CD14-positive monocyte (primary cell): ENCODE data around the gene RANBP6. TPM values are rescaled to one million over a fixed set of nuclear protein-coding genes. Genes with fewer than 3 reads are reported as not detected.

Source experiments
- DNase-seq, 3 donors: peaks; one replicate each; pipeline ENCODE4 v3.0.0-alpha.2; 2011 to 2022
- H2AFZ ChIP-seq: 2 replicates; pipeline ENCODE4 v1.6.0; 2012; ENCODE audit warnings: mild to moderate bottlenecking, low read depth, low read length, inconsistent platforms; ENCODE audit not compliant: insufficient read depth, poor library complexity, severe bottlenecking
- H3K27ac ChIP-seq, 2 donors: 1 replicate in 1 of 2; 2 replicates in 1 of 2; pipeline ENCODE4 v1.5.1; 2012 to 2013; ENCODE audit warnings: low read length in 2 of 2, control low read depth in 1 of 2, inconsistent platforms in 1 of 2, low read depth in 1 of 2, mild to moderate bottlenecking in 1 of 2
- H3K27me3 ChIP-seq, 2 donors: one replicate each; pipeline versions ENCODE4 v1.6.0 to v1.6.1; 2011 to 2013; ENCODE audit warnings: low read length in 2 of 2; ENCODE audit not compliant: control insufficient read depth in 2 of 2, insufficient read depth in 2 of 2
- H3K36me3 ChIP-seq, 2 donors: replicated peaks in 1 of 2; 1 replicate in 1 of 2; 2 replicates in 1 of 2; pipeline versions ENCODE4 v1.5.1 to v1.6.1; 2012 to 2013; ENCODE audit warnings: low read length in 2 of 2, control low read depth in 1 of 2, inconsistent platforms in 1 of 2, mild to moderate bottlenecking in 1 of 2; ENCODE audit not compliant: insufficient read depth in 2 of 2, control insufficient read depth in 1 of 2
- H3K4me1 ChIP-seq, 2 donors: 1 replicate in 1 of 2; 2 replicates in 1 of 2; pipeline versions ENCODE4 v1.5.1 to v1.6.1; 2012 to 2013; ENCODE audit warnings: low read length in 2 of 2, control low read depth in 1 of 2, inconsistent platforms in 1 of 2, mild to moderate bottlenecking in 1 of 2, moderate library complexity in 1 of 2; ENCODE audit not compliant: insufficient read depth in 2 of 2, control insufficient read depth in 1 of 2
- H3K4me2 ChIP-seq: replicated peaks from 2 replicates; pipeline ENCODE3; 2012; ENCODE audit warnings: low read length, moderate library complexity, mild to moderate bottlenecking; ENCODE audit not compliant: poor library complexity, severe bottlenecking; ENCODE audit errors: extremely low read depth
- H3K4me3 ChIP-seq, 3 experiments: fragments of 200-600 bp in 1 of 3; sonication (generic) in 1 of 3; replicated peaks in 1 of 3; 1 replicate in 2 of 3; 2 replicates in 1 of 3; pipeline ENCODE4 v1.5.1; 2011 to 2013; ENCODE audit warnings: low read length in 3 of 3, mild to moderate bottlenecking in 3 of 3, control low read depth in 2 of 3, low read depth in 2 of 3, inconsistent platforms in 1 of 3, moderate library complexity in 1 of 3
- H3K79me2 ChIP-seq: 2 replicates; pipeline ENCODE4 v1.6.0; 2012; ENCODE audit warnings: mild to moderate bottlenecking, control low read depth, inconsistent platforms, low read length, moderate library complexity; ENCODE audit not compliant: insufficient read depth
- H3K9ac ChIP-seq: 2 replicates; pipeline ENCODE4 v1.6.0; 2017; ENCODE audit warnings: low read length, mild to moderate bottlenecking; ENCODE audit not compliant: insufficient read depth, poor library complexity, severe bottlenecking
- H3K9me3 ChIP-seq, 2 donors: replicated peaks in 1 of 2; 1 replicate in 1 of 2; 2 replicates in 1 of 2; pipeline versions ENCODE4 v1.5.1 to v1.6.1; 2012 to 2013; ENCODE audit warnings: low read length in 2 of 2, control low read depth in 1 of 2; ENCODE audit not compliant: control insufficient read depth in 1 of 2, insufficient read depth in 1 of 2
- H4K20me1 ChIP-seq: 2 replicates; pipeline ENCODE4 v1.6.0; 2012; ENCODE audit warnings: mild to moderate bottlenecking, low read length, control low read depth, moderate library complexity; ENCODE audit not compliant: insufficient read depth
- H3K27ac Mint-ChIP-seq, 7 donors: one replicate each; pipeline ENCODE4 v1.8.0; 2020; ENCODE audit warnings: mild to moderate bottlenecking in 7 of 7, mixed read lengths in 7 of 7, moderate library complexity in 6 of 7, inconsistent platforms in 2 of 7
- H3K27me3 Mint-ChIP-seq, 3 donors: one replicate each; pipeline ENCODE4 v1.8.0; 2021 to 2022; ENCODE audit warnings: low read depth in 3 of 3, mild to moderate bottlenecking in 3 of 3, mixed read lengths in 3 of 3, moderate library complexity in 3 of 3, inconsistent platforms in 1 of 3
- H3K36me3 Mint-ChIP-seq, 2 donors: one replicate each; pipeline ENCODE4 v1.8.0; 2020; ENCODE audit warnings: mixed read lengths in 2 of 2, inconsistent platforms in 1 of 2, mild to moderate bottlenecking in 1 of 2
- H3K4me1 Mint-ChIP-seq: one replicate; pipeline ENCODE4 v1.8.0; 2020; ENCODE audit warnings: mild to moderate bottlenecking, mixed read lengths
- H3K4me3 Mint-ChIP-seq, 2 donors: one replicate each; pipeline ENCODE4 v1.8.0; 2020; ENCODE audit warnings: mild to moderate bottlenecking in 2 of 2, mixed read lengths in 2 of 2, moderate library complexity in 1 of 2
- H3K9me3 Mint-ChIP-seq, 7 donors: one replicate each; pipeline ENCODE4 v1.8.0; 2020 to 2022; ENCODE audit warnings: mixed read lengths in 7 of 7, mild to moderate bottlenecking in 6 of 7, moderate library complexity in 6 of 7, inconsistent platforms in 2 of 7
- CTCF ChIP-seq: fragments of 200-600 bp; IDR thresholded peaks from one replicate; pipeline ENCODE4 v1.8.0; 2022; ENCODE audit warnings: antibody characterized with exemption, mild to moderate bottlenecking
- WGBS: methylation state at CpG from one replicate; pipeline ENCODE4 v1.1.5; 2013; ENCODE audit warnings: missing lambda C conversion rate; ENCODE audit not compliant: insufficient coverage; 5-methylcytosine and 5-hydroxymethylcytosine counted together
- intact Hi-C, 2 donors: fragments of 100-400 bp; cut with micrococcal nuclease; formaldehyde crosslinking; loops; one replicate each; pipeline versions ENCODE4 v1.15.0 to v1.15.1; 2023
- polyA plus RNA-seq, 3 donors: library from polyadenylated mRNA; depleted of rRNA in 1 of 3; unstranded in 2 of 3; stranded (reverse) in 1 of 3; fragments of 300-500 nt in 2 of 3; fragments of >200 nt in 1 of 3; fragmentation: Illumina TruSeq in 2 of 3; gene quantifications; 1 replicate in 2 of 3; 2 replicates in 1 of 3; pipeline ENCODE4 v1.2.3, GENCODE V29; 2012 to 2021

The RANBP6 gene
- polyA plus RNA-seq, 3 donors, result 6.1 to 16.0 (median 15.7) TPM

DNA sequence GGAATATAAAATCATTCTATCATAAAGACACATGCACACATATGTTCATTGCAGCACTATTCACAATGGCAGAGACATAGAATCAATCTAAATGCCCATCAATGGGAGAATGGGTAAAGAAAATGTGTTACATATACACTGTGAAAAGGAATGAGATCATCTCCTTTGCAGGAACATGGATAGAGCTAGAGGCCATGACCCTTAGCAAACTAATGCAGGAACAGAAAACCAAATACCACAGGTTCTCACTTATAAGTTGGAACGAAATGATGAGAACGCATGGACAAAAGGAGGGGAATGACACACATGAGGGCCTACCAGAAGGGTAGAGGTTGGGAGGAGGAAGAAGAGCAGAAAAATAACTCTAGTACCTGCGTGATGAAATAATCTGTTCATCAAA is 21.0 kb upstream of the RANBP6 start:
- Mint-ChIP-seq H3K36me3 (no peaks in the 10 kb centered on the region), H3K27ac (no peak overlapping the region), H3K9me3 (peaks cover 4 to 11% (median 6%) of the 10 kb centered on the region in 7 donors), H3K4me3 (no peak overlapping the region), H3K27me3 (peaks cover 2 to 7% (median 5%) of the 10 kb centered on the region in 3 donors), H3K4me1 (no peaks in the 10 kb centered on the region)
- no peak for DNase-seq
- H3K27ac ChIP-seq, result no peak overlapping the region
- H3K4me3 ChIP-seq, result no peak overlapping the region
- no peaks in the 10 kb centered on the region for H3K79me2 ChIP-seq
- H3K4me1 ChIP-seq, result no peaks in the 10 kb centered on the region
- H2AFZ ChIP-seq, result no peak overlapping the region
- no peaks in the 10 kb centered on the region for H3K27me3 ChIP-seq
- no peak overlapping the region for H3K4me2 ChIP-seq
- H3K9ac ChIP-seq, result no peak overlapping the region
- H3K9me3 ChIP-seq, result peaks cover 4 to 7% of the 10 kb centered on the region in 2 donors
- TF ChIP-seq CTCF, result no peak
- no peaks in the 10 kb centered on the region for H4K20me1 ChIP-seq
- intact Hi-C loops, result no loop called here
- WGBS, result no CpG with 5 or more reads among the region's 3 CpGs
- H3K36me3 ChIP-seq, result no peaks in the 10 kb centered on the region

GRCh38 chr9:6034954-6035353 is 19.5 kb upstream of the RANBP6 start:
- H3K4me3 ChIP-seq, result no peak overlapping the region
- H3K79me2 ChIP-seq, result no peaks in the 10 kb centered on the region
- no peaks in the 10 kb centered on the region for H3K4me1 Mint-ChIP-seq
- no peaks in the 10 kb centered on the region for H3K36me3 Mint-ChIP-seq
- peaks cover 0 to 2% of the 10 kb centered on the region in 2 donors for H3K27me3 ChIP-seq
- H3K27ac ChIP-seq, result no peak overlapping the region
- no peaks in the 10 kb centered on the region for H4K20me1 ChIP-seq
- DNase-seq, result no peak
- peaks cover 0 to 2% (median 0%) of the 10 kb centered on the region in 7 donors for H3K9me3 Mint-ChIP-seq
- H3K4me1 ChIP-seq, result no peaks in the 10 kb centered on the region
- H3K9ac ChIP-seq, result no peak overlapping the region
- TF ChIP-seq CTCF, result no peak
- H3K27ac Mint-ChIP-seq, result no peak overlapping the region
- H3K4me3 Mint-ChIP-seq, result no peak overlapping the region
- WGBS, result 93% methylated on average over 5 of the region's 5 CpGs
- no peak overlapping the region for H3K4me2 ChIP-seq
- H2AFZ ChIP-seq, result no peak overlapping the region
- intact Hi-C loops, result no loop called here
- H3K9me3 ChIP-seq, result no peaks in the 10 kb centered on the region
- peaks cover 2 to 10% (median 6%) of the 10 kb centered on the region in 3 donors for H3K27me3 Mint-ChIP-seq
- no peaks in the 10 kb centered on the region for H3K36me3 ChIP-seq
